ENCODE results near the gene TMPO. TPM values are rescaled to one million over a fixed set of nuclear protein-coding genes. Genes with fewer than 3 reads are reported as not detected.

The TMPO gene
- total and polyA plus RNA-seq, 2 experiments from 2014 or later = 75.5 to 256 TPM

- TF ChIP-seq NANOG (IDR thresholded peaks at IDR 0.05; ENCODE audit: borderline replicate concordance) (no peak), EZH2phosphoT487 (IDR thresholded peaks at IDR 0.05; ENCODE audit: unreplicated experiment) (no peak), ZNF462 (CRISPR knock-in tag; IDR thresholded peaks at IDR 0.05) (no peak), EZH2 (IDR thresholded peaks at IDR 0.05; ENCODE audit: low read depth, unreplicated experiment) (no peak), STAT1 (IDR thresholded peaks at IDR 0.05; ENCODE audit: unreplicated experiment) (no peak), JUNB (IDR thresholded peaks at IDR 0.05; ENCODE audit: unreplicated experiment) (no peak), ZNF114 (CRISPR knock-in tag; IDR thresholded peaks at IDR 0.05) (no peak), CREB1 (CRISPR knock-in tag; IDR thresholded peaks at IDR 0.05; ENCODE audit: low read depth) (no peak), ZNF331 (CRISPR knock-in tag; IDR thresholded peaks at IDR 0.05; ENCODE audit: low read depth) (no peak), POLR2AphosphoS5 (IDR thresholded peaks at IDR 0.05; ENCODE audit: low read depth) (no peak), CTCF (conservative IDR thresholded peaks at IDR 0.05; ENCODE audit: low read depth in 2 of 2) (no peak), REST (IDR thresholded peaks at IDR 0.05; ENCODE audit: unreplicated experiment) (no peak)
- TF ChIP-seq, protein P1, sequence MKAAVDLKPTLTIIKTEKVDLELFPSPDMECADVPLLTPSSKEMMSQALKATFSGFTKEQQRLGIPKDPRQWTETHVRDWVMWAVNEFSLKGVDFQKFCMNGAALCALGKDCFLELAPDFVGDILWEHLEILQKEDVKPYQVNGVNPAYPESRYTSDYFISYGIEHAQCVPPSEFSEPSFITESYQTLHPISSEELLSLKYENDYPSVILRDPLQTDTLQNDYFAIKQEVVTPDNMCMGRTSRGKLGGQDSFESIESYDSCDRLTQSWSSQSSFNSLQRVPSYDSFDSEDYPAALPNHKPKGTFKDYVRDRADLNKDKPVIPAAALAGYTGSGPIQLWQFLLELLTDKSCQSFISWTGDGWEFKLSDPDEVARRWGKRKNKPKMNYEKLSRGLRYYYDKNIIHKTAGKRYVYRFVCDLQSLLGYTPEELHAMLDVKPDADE (IDR thresholded peaks at IDR 0.05) = no peak
- H3F3A ChIP-seq (replicated peaks; ENCODE audit: low read depth) = no peaks in the 10 kb centered on the region
- H3K27ac ChIP-seq (ENCODE audit: low read depth) = no peak overlapping the region
- no peaks in the 10 kb centered on the region for H3K79me2 ChIP-seq (replicated peaks; ENCODE audit: insufficient read depth)
- H3K27me3 ChIP-seq (ENCODE audit: insufficient read depth) = no peaks in the 10 kb centered on the region
- H3K9me2 ChIP-seq (ENCODE audit: insufficient read depth) = no peaks in the 10 kb centered on the region
- Mint-ChIP-seq H3K27ac (no peak overlapping the region), H3K9me3 (no peaks in the 10 kb centered on the region), H3K36me3 (ENCODE audit: low read depth) (no peaks in the 10 kb centered on the region), H3K27me3 (ENCODE audit: insufficient read depth, low read depth, poor library complexity) (no peaks in the 10 kb centered on the region), H3K4me3 (no peak overlapping the region), H3K4me1 (no peaks in the 10 kb centered on the region)
- H3K4me3 ChIP-seq = no peak overlapping the region
- DNase-seq (ENCODE audit: low spot score) (no peak), ATAC-seq (no peak)
- H3K36me3 ChIP-seq (ENCODE audit: insufficient read depth) = no peaks in the 10 kb centered on the region
- H3K4me1 ChIP-seq (ENCODE audit: insufficient read depth) = no peaks in the 10 kb centered on the region
- no peak overlapping the region for H3K4me2 ChIP-seq
- no peaks in the 10 kb centered on the region; the same call in 1 of the 2 replicates for H4K20me1 ChIP-seq (replicated peaks; ENCODE audit: insufficient read depth)
- H2AFZ ChIP-seq = no peak overlapping the region
Observed at GRCh38 chr12:98575013-98575412, 59.6 kb downstream of the TMPO start.

Data from GM23338 (cell line).